Measurements from ENCODE around the gene CREBBP.

Gene CREBBP

DNA sequence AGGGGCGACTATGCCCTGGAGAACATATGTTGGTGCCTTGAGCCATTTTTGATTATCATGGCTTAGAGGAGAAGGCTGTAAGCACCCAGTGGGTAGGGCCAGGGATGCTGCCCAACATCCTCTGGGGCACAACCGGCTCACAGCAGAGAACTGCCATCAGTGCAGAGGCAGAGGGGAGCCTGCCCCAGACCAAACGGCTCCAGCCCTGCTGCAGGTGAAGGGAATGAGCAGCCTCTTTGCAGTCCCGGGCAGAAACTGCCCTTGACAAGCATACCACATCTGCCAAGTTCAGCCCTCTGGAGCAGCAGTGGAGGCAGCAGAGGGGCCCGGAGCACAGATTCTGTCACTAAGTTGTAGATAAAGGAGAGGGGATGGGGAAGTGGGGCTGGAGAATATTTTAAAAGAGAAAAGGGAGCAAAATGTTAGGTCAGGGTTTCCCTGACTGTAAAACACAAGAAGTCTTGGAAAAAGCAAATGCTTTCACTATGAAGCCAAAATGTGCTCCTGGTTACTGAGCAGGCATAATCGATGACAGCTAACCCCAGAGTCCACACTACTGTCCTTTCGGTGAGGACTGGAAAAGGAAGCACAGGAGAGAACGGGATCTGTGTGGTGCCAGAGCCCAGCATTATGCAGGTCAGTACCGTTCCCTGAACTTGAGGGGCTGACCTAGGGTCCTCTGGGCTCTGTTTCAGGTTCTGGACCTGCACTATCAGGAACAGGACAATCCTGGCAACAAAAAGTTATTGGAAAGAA, 72.0 kb downstream of the CREBBP start:
- TF ChIP-seq EZH2 (IDR thresholded peaks at IDR 0.05): no peak
- TF ChIP-seq FOXP2 (optimal IDR thresholded peaks at IDR 0.05; ENCODE audit: control extremely low read depth, extremely low read length, insufficient read depth): no peak
- no peak for TF ChIP-seq POLR2AphosphoS5 (IDR thresholded peaks at IDR 0.05; ENCODE audit: borderline replicate concordance, low read depth, low read length)
- H3K9ac ChIP-seq (ENCODE audit: insufficient read length): no peak overlapping the region
- DNase-seq (ENCODE audit: low read depth, low spot score): no peak
- H3K9me3 ChIP-seq (ENCODE audit: low read depth, low read length): no peaks in the 10 kb centered on the region
- no peak overlapping the region for H3K27ac ChIP-seq
- no peak overlapping the region for H3K4me3 ChIP-seq
- peaks cover 39% of the 10 kb centered on the region for H3K36me3 ChIP-seq (ENCODE audit: insufficient read depth, low read length)

DNA sequence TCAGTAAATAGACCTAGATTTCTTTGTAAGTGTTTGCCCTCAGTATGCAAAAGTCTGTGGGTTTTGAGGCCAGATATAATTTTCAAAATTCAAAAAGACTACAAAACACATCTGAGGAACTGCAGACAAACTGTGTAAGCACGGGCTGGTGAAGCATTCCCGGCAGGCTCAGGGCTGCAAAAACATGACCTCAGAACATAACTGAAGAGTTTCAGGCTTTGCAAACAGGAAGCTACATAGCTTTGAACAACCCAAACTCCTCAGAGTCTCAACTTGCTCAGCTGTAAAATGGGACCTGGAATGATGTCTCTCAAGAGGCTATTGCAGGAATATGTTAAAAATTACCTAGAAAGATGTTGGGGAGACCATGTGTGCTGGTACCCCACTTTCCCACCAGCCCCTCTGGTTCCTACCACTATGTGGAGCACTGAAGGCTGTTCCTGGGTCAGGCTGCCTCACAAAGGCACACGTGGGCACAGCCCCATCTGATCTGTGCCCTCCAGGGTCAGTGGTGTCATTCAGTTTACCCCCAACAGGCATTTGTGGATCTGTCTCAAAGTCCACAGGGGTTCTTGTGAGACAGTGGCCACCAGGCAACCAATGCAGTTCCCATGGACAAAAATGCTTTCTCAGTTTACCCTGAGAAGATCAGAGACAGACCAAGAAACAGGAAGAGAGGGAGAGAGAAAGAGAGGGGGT, 72.9 kb downstream of the CREBBP start:
- peaks cover 44% of the 10 kb centered on the region for H3K36me3 ChIP-seq (ENCODE audit: insufficient read depth, low read length)
- TF ChIP-seq FOXP2 (optimal IDR thresholded peaks at IDR 0.05; ENCODE audit: control extremely low read depth, extremely low read length, insufficient read depth) (no peak), EZH2 (IDR thresholded peaks at IDR 0.05) (no peak), POLR2AphosphoS5 (IDR thresholded peaks at IDR 0.05; ENCODE audit: borderline replicate concordance, low read depth, low read length) (no peak)
- no peak overlapping the region for H3K27ac ChIP-seq
- H3K4me3 ChIP-seq: no peak overlapping the region
- no peak for DNase-seq (ENCODE audit: low read depth, low spot score)
- H3K9ac ChIP-seq (ENCODE audit: insufficient read length): no peak overlapping the region
- no peaks in the 10 kb centered on the region for H3K9me3 ChIP-seq (ENCODE audit: low read depth, low read length)

DNA sequence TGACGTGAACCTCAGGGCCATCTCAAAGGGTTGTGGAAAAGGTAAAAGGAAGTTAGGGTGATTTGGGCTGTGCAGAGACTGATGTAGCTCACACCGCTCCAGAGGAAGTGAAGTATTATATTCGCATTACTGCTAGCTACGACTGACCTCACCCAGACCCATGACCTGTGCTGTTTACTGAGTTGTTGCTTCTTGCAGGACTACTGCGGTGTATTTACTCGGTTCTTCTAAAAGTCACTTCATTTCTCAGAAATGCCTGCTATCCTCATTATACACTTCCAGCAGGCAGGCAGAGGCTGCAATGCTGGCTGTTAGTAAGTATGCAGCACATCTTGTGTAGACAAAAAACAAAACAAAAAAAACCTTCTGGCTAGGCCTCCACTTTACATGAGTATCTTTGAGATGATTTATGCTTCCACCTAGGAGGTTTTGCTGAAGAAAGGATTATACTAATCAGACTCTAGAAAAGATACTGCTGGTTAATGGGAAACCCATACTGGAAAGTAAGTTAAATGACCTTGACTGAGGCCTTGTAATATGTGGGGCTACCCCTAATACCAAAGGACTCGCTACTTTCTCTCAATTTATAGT, 76.0 kb downstream of the CREBBP start:
- Histone ChIP-seq H3K9ac (ENCODE audit: insufficient read length) (no peak overlapping the region), H3K36me3 (ENCODE audit: insufficient read depth, low read length) (peaks cover 36% of the 10 kb centered on the region)
- no peak for DNase-seq (ENCODE audit: low read depth, low spot score)

DNA sequence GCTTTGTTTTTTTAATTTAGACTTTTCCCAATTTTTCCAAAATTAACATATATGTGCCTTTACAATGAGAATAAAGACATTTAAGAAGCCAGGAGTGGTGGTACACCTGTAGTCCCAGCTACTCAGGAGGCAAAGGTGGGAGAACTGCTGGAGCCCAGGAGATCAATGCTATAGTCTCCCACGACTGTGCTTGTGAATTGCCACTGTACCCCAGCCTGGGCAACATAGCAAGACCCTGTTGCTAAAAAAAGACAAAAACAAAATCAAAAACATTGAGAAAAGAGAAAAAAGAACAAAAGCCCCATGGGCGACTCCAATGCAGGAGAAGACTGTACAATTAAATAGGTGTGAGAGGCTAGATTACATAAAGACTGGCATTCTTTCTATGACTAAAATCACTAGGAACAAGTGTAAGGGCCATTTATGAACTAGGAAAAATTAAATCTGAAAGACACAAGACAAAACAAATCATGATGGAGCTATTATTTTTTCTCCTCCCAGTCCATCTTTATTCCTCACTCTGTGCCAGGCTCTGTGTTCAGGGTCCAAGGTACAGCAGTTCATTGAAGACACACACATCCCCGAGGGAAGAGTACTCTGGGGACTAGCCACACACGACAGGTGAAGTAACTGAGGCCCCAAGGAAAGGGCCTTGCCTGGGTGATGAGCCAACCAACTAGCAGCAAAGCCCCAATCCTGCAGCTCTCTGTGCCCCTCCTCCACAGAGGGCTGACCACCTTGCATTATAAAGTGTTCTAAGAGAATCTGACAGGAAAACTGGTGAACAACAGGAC, 79.8 kb downstream of the CREBBP start:
- TF ChIP-seq FOXP2 (optimal IDR thresholded peaks at IDR 0.05; ENCODE audit: control extremely low read depth, extremely low read length, insufficient read depth): no peak
- no peak for TF ChIP-seq EZH2 (IDR thresholded peaks at IDR 0.05)
- no peak for TF ChIP-seq POLR2AphosphoS5 (IDR thresholded peaks at IDR 0.05; ENCODE audit: borderline replicate concordance, low read depth, low read length)
- no peak for DNase-seq (ENCODE audit: low read depth, low spot score)
- peaks cover 24% of the 10 kb centered on the region for H3K36me3 ChIP-seq (ENCODE audit: insufficient read depth, low read length)

More for the DNA sequence above, 76.0 kb downstream of the CREBBP start:
- Histone ChIP-seq H3K27ac (peak overlapping the region; percentile 39), H3K9me3 (ENCODE audit: low read depth, low read length) (no peaks in the 10 kb centered on the region), H3K4me3 (no peak overlapping the region)
- TF ChIP-seq EZH2 (IDR thresholded peaks at IDR 0.05) (no peak), FOXP2 (optimal IDR thresholded peaks at IDR 0.05; ENCODE audit: control extremely low read depth, extremely low read length, insufficient read depth) (no peak), POLR2AphosphoS5 (IDR thresholded peaks at IDR 0.05; ENCODE audit: borderline replicate concordance, low read depth, low read length) (no peak)

DNA sequence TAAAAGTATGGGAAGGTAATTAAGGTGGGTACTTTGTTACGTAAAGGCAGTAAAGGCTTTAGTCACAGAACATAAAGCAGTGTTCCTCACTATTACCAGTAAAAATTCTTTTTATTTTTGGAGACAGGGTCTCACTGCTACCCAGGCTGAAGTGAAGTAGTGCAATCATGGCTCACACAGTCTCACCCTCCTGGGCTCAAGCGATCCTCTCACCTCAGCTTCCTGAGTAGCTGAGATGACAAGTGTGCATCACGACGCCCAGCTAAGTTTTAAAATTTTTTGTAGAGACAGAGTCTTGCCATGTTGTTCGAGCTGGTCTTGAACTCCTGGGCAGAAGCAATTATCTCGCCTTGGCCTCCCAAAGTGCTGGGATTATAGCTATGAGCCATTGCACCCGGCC, 80.5 kb downstream of the CREBBP start:
- no peak for TF ChIP-seq EZH2 (IDR thresholded peaks at IDR 0.05)
- TF ChIP-seq POLR2AphosphoS5 (IDR thresholded peaks at IDR 0.05; ENCODE audit: borderline replicate concordance, low read depth, low read length): no peak
- TF ChIP-seq FOXP2 (optimal IDR thresholded peaks at IDR 0.05; ENCODE audit: control extremely low read depth, extremely low read length, insufficient read depth): no peak
- H3K27ac ChIP-seq: peak overlapping the region; percentile 56
- DNase-seq (ENCODE audit: low read depth, low spot score): no peak
- no peak overlapping the region for H3K4me3 ChIP-seq
- H3K9ac ChIP-seq (ENCODE audit: insufficient read length): no peak overlapping the region
- H3K36me3 ChIP-seq (ENCODE audit: insufficient read depth, low read length): peaks cover 24% of the 10 kb centered on the region
- no peaks in the 10 kb centered on the region for H3K9me3 ChIP-seq (ENCODE audit: low read depth, low read length)

More for the DNA sequence above, 79.8 kb downstream of the CREBBP start:
- H3K4me3 ChIP-seq: no peak overlapping the region
- no peak overlapping the region for H3K27ac ChIP-seq
- no peaks in the 10 kb centered on the region for H3K9me3 ChIP-seq (ENCODE audit: low read depth, low read length)
- H3K9ac ChIP-seq (ENCODE audit: insufficient read length): no peak overlapping the region

GRCh38 chr16:3799354-3799753, 81.2 kb downstream of the CREBBP start:
- TF ChIP-seq EZH2 (IDR thresholded peaks at IDR 0.05) (no peak), FOXP2 (optimal IDR thresholded peaks at IDR 0.05; ENCODE audit: control extremely low read depth, extremely low read length, insufficient read depth) (no peak), POLR2AphosphoS5 (IDR thresholded peaks at IDR 0.05; ENCODE audit: borderline replicate concordance, low read depth, low read length) (no peak)
- no peak overlapping the region for H3K9ac ChIP-seq (ENCODE audit: insufficient read length)
- no peak overlapping the region for H3K4me3 ChIP-seq
- DNase-seq (ENCODE audit: low read depth, low spot score): no peak
- H3K27ac ChIP-seq: peak overlapping the region; percentile 56; the same call in 1 of the 2 replicates
- no peaks in the 10 kb centered on the region for H3K9me3 ChIP-seq (ENCODE audit: low read depth, low read length)
- peaks cover 22% of the 10 kb centered on the region for H3K36me3 ChIP-seq (ENCODE audit: insufficient read depth, low read length)

DNA sequence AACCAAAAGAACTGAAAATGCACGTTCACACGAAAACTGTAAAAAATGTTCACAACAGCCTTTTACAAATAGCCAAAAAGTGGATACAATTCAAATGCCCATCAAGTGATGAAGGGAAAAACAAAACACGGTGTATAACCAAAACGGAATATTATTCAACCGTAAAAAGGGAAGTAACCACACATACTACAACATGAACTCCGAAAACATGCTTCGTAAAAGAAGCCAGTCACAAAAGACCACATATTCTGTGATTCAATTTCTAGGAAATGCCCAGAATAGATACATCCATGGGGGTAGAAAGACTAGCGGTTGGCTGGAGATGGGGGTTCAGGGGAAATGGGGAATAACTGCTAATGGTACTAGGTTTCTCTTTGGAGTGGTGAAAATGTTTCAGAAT, 81.7 kb downstream of the CREBBP start:
- H3K9ac ChIP-seq (ENCODE audit: insufficient read length): no peak overlapping the region
- H3K4me3 ChIP-seq: no peak overlapping the region
- H3K9me3 ChIP-seq (ENCODE audit: low read depth, low read length): no peaks in the 10 kb centered on the region
- TF ChIP-seq FOXP2 (optimal IDR thresholded peaks at IDR 0.05; ENCODE audit: control extremely low read depth, extremely low read length, insufficient read depth) (no peak), EZH2 (IDR thresholded peaks at IDR 0.05) (no peak), POLR2AphosphoS5 (IDR thresholded peaks at IDR 0.05; ENCODE audit: borderline replicate concordance, low read depth, low read length) (no peak)
- peaks cover 17% of the 10 kb centered on the region for H3K36me3 ChIP-seq (ENCODE audit: insufficient read depth, low read length)
- H3K27ac ChIP-seq: no peak overlapping the region
- DNase-seq (ENCODE audit: low read depth, low spot score): no peak

Data from SK-N-MC (cell line).